Spleen (tissue), 13 donors: ENCODE results near the gene DMWD. TPM values are rescaled to one million over a fixed set of nuclear protein-coding genes. Genes with fewer than 3 reads are reported as not detected.
A peak's percentile ranks its signal among the peaks of the same experiment; 100 is the strongest.

Experiments
- DNase-seq: peaks from one replicate; pipeline ENCODE4 v3.0.0-alpha.2; 2020
- H3K27ac ChIP-seq, 8 donors: fragments of 200-600 bp; sonication (generic) in 7 of 8; 1 replicate in 4 of 8; 2 replicates in 4 of 8; pipeline versions ENCODE4 v1.5.0 to v1.8.0; 2016 to 2021; ENCODE audit warnings: inconsistent platforms in 4 of 8, mild to moderate bottlenecking in 4 of 8, moderate library complexity in 1 of 8
- H3K27me3 ChIP-seq, 7 donors: fragments of 200-600 bp; sonication (generic) in 6 of 7; replicated peaks in 1 of 7; 1 replicate in 4 of 7; 2 replicates in 3 of 7; pipeline versions ENCODE4 v1.5.0 to v1.8.0; 2016 to 2021; ENCODE audit warnings: inconsistent platforms in 3 of 7, mild to moderate bottlenecking in 1 of 7
- H3K36me3 ChIP-seq, 6 donors: fragments of 200-600 bp; sonication (generic) in 5 of 6; 1 replicate in 4 of 6; 2 replicates in 2 of 6; pipeline versions ENCODE4 v1.5.0 to v1.8.0; 2016 to 2021; ENCODE audit warnings: inconsistent platforms in 2 of 6
- H3K4me1 ChIP-seq, 6 donors: fragments of 200-600 bp; sonication (generic) in 5 of 6; 1 replicate in 3 of 6; 2 replicates in 3 of 6; pipeline versions ENCODE4 v1.5.0 to v1.8.0; 2016 to 2021; ENCODE audit warnings: inconsistent platforms in 3 of 6
- H3K4me3 ChIP-seq, 8 donors: fragments of 200-600 bp; sonication (generic) in 7 of 8; 1 replicate in 4 of 8; 2 replicates in 4 of 8; pipeline versions ENCODE4 v1.5.0 to v1.8.0; 2016 to 2021; ENCODE audit warnings: inconsistent platforms in 4 of 8, mild to moderate bottlenecking in 4 of 8, moderate library complexity in 2 of 8
- H3K9me3 ChIP-seq, 8 donors: fragments of 200-600 bp; sonication (generic) in 7 of 8; 1 replicate in 4 of 8; 2 replicates in 4 of 8; pipeline versions ENCODE4 v1.5.0 to v1.8.0; 2016 to 2021; ENCODE audit warnings: inconsistent platforms in 4 of 8
- POLR2A ChIP-seq, 3 donors: fragments of 450-650 bp; IDR thresholded peaks; one replicate each; pipeline ENCODE4 v1.5.1; 2017; ENCODE audit warnings: antibody characterized with exemption in 3 of 3, mild to moderate bottlenecking in 1 of 3
- POLR2AphosphoS5 ChIP-seq, 3 donors: sonication (generic); formaldehyde crosslinking; IDR thresholded peaks; one replicate each; pipeline ENCODE4 v1.5.1; 2017; ENCODE audit warnings: antibody characterized with exemption in 3 of 3
- WGBS, 5 donors: extraction: QIAGEN DNeasy Blood & Tissue Kit in 3 of 5; methylation state at CpG; one replicate each; pipeline versions ENCODE4 v1.1.5 to v1.1.7; 2013 to 2018; 5-methylcytosine and 5-hydroxymethylcytosine counted together
- intact Hi-C: fragments of 100-400 bp; cut with DNase I; formaldehyde crosslinking; loops from one replicate; pipeline ENCODE4 v1.15.0; 2023; ENCODE audit warnings: low total_unique reads
- long read RNA-seq, 2 donors: transcript quantifications; one replicate each; lab custom pipeline, GENCODE V29; 2026
- polyA plus RNA-seq, 3 donors: library from polyadenylated mRNA; stranded (reverse); fragments of 200-250 nt; gene quantifications; one replicate each; pipeline ENCODE4 v1.2.1, GENCODE V29; 2013
- total RNA-seq, 7 donors: library from RNA; depleted of rRNA in 3 of 7; stranded (reverse); fragments of >200 nt in 3 of 7; fragmentation: NEBNext Ultra II Directional in 4 of 7; extraction: Animal tissue kit (Norgen Biotek cat#: 25700) in 4 of 7; gene quantifications; one replicate each; pipeline versions ENCODE4 v1.1.0 to v1.2.1, GENCODE V29; 2016 to 2021
- TF ChIP-seq, protein P1 (sequence below), 11 experiments: fragments of 200-600 bp in 7 of 11; fragments of 450-650 bp in 4 of 11; sonication (generic) in 4 of 11; IDR thresholded peaks in 8 of 11; conservative IDR thresholded peaks in 3 of 11; 1 replicate in 7 of 11; 2 replicates in 4 of 11; pipeline versions ENCODE4 v1.4.0 to v1.8.0; 2016 to 2021; ENCODE audit warnings: antibody characterized with exemption in 11 of 11, inconsistent platforms in 4 of 11, mild to moderate bottlenecking in 1 of 11
- donor health status: healthy with polysubstance abuse.
- donor health status: DM: no; HTN: no; CAD: no; lungs with moderate emphysema.
- donor health status: DM: no; HTN: no; CAD: no.
- donor health status: Bipolar disorder and iron deficiency.
- donor health status: healthy.
- donor health status: DM: no; HTN: no; CAD: no.
- donor health status: DM: yes; HTN: yes; CAD: no.

Gene DMWD, protein sequence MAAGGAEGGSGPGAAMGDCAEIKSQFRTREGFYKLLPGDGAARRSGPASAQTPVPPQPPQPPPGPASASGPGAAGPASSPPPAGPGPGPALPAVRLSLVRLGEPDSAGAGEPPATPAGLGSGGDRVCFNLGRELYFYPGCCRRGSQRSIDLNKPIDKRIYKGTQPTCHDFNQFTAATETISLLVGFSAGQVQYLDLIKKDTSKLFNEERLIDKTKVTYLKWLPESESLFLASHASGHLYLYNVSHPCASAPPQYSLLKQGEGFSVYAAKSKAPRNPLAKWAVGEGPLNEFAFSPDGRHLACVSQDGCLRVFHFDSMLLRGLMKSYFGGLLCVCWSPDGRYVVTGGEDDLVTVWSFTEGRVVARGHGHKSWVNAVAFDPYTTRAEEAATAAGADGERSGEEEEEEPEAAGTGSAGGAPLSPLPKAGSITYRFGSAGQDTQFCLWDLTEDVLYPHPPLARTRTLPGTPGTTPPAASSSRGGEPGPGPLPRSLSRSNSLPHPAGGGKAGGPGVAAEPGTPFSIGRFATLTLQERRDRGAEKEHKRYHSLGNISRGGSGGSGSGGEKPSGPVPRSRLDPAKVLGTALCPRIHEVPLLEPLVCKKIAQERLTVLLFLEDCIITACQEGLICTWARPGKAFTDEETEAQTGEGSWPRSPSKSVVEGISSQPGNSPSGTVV
- total RNA-seq (10 to 100 TPM; 35.1 to 57.0 (median 48.4) TPM), polyA plus RNA-seq (10 to 100 TPM in 1 of 3 donors, 1 to 10 TPM in 2; 6.4 to 36.1 (median 6.7) TPM)
- long read RNA-seq, donor 1, transcript DMWD-201 (5 exons, 3,305 nt): major isoform, 7 of 15 reads
- long read RNA-seq, donor 1, partial matches to known transcripts: 0 of 15 reads
- long read RNA-seq, donor 1, other reads (novel, unspliced or antisense): 0 of 15 reads
- long read RNA-seq, donor 2, transcript DMWD-207 (1 exons, 782 nt): major isoform, 6 of 12 reads
- long read RNA-seq, donor 2, partial matches to known transcripts: 0 of 12 reads
- long read RNA-seq, donor 2, other reads (novel, unspliced or antisense): 0 of 12 reads

DNA sequence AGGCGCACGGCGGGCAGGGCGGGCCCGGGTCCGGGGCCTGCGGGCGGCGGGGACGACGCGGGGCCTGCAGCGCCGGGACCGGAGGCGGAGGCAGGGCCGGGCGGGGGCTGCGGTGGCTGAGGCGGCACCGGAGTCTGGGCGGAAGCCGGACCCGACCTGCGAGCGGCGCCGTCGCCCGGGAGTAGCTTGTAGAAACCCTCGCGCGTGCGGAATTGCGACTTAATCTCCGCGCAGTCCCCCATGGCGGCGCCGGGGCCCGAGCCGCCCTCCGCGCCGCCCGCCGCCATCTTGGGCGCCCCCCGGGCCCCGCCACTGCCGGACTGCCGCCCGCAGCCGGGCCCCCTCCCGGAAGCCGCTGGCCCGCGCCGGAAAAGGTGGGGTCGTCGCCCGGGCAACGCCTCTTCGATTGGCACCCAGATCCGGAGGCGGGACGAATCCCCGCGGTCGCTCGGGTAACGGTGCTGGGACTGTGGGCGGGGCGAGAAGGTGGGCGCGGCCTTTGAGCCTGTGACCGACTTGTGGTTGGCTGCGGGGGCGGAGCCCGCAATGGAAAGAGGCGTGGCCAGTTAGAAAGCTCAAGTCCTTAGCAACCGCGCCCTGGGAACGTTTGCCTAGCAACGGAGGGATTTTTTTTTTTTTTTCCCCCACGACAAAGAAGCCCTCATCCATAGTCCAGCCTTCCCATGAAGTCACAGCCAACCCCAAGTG lies at the start of gene DMWD:
TSS of gene DMWD (minus strand) at position 376 of the 708 bp plus-strand sequence. CDS start at position 287, 89 bp downstream.
- Histone ChIP-seq H3K36me3 (peaks cover 0 to 34% (median 28%) of the 10 kb centered on the region in 6 donors), H3K27me3 (peaks cover 0 to 76% (median 3%) of the 10 kb centered on the region in 7 donors), H3K4me3 (peak within 1 kb of the TSS; percentile 60 to 88 (median 69))

DNA sequence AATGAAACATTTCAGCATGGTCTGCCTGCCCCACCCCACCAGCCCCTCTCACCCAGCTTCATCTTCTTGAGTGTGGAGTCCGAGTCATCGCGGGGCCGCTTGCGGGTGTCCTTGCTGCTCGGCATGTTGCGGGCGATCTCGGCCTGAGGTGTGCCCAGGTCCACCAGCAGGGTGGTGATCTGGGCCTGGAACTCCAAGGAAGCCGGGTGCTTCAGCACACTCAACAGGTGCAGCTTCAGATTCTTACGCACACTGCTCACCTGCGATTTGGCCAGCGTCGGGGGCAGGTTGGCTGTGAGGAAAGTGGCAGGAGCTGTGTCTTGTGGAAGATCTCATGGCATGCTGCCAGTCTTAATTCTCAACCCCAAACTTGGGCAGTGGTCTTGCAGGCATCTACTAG lies 49.6 kb upstream of the DMWD start:
- TF ChIP-seq POLR2AphosphoS5 (IDR thresholded peaks at IDR 0.05) (peak in 1 of 3 donors; percentile 52), POLR2A (IDR thresholded peaks at IDR 0.05) (no peak)
- Histone ChIP-seq H3K27me3 (no peaks in the 10 kb centered on the region), H3K4me3 (no peak overlapping the region), H3K36me3 (peaks cover 6 to 100% (median 100%) of the 10 kb centered on the region in 6 donors), H3K9me3 (peaks cover 0 to 3% (median 0%) of the 10 kb centered on the region in 8 donors), H3K27ac (no peak overlapping the region), H3K4me1 (no peaks in the 10 kb centered on the region)
- WGBS, 5 donors: 96 to 98% (median 97%) methylated on average over 13 to 14 of the region's 14 CpGs
- intact Hi-C loops: no loop called here
- peak; percentile 47 for DNase-seq

More for the DNA sequence above, at the start of gene DMWD:
- peak; percentile 76 to 82 (median 81) for TF ChIP-seq POLR2AphosphoS5 (IDR thresholded peaks at IDR 0.05)
- peak in 1 of 3 donors; percentile 41 for TF ChIP-seq POLR2A (IDR thresholded peaks at IDR 0.05)
- TF ChIP-seq, protein P1, sequence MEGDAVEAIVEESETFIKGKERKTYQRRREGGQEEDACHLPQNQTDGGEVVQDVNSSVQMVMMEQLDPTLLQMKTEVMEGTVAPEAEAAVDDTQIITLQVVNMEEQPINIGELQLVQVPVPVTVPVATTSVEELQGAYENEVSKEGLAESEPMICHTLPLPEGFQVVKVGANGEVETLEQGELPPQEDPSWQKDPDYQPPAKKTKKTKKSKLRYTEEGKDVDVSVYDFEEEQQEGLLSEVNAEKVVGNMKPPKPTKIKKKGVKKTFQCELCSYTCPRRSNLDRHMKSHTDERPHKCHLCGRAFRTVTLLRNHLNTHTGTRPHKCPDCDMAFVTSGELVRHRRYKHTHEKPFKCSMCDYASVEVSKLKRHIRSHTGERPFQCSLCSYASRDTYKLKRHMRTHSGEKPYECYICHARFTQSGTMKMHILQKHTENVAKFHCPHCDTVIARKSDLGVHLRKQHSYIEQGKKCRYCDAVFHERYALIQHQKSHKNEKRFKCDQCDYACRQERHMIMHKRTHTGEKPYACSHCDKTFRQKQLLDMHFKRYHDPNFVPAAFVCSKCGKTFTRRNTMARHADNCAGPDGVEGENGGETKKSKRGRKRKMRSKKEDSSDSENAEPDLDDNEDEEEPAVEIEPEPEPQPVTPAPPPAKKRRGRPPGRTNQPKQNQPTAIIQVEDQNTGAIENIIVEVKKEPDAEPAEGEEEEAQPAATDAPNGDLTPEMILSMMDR (IDR thresholded peaks at IDR 0.05 in 8 of 11, conservative IDR thresholded peaks at IDR 0.05 in 3 of 11): peak in 1 of 11 experiments; percentile 11
- peaks cover 18 to 41% (median 30%) of the 10 kb centered on the region in 6 donors for H3K4me1 ChIP-seq
- H3K27ac ChIP-seq: peak within 1 kb of the TSS in 7 of 8 donors; percentile 61 to 91 (median 83)
- intact Hi-C loops: no loop called here
- 0 to 1% (median 1%) methylated on average over 22 to 86 of the region's 86 CpGs for WGBS, 5 donors
- H3K9me3 ChIP-seq: no peaks in the 10 kb centered on the region
- peak; percentile 99 for DNase-seq

DNA sequence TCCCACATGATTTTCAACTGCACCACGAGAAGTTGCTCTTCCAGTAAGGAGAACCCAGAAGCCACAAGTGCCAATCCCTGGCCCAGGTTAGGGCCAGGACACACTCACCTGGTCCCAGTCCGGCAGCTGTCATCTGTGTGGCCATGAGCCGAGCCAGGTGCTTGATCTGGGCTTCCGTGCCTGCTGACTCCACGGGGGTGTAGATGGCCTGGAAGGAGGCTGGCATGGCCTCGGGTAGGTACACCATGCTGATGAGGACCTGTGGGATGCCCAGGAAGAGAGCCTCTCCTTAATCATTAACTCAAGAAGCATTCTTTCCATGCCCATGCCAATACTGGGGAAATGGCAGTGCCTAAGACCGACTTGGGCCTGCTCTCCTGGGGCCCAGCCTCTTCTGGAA lies 42.3 kb upstream of the DMWD start:
- intact Hi-C loops: no loop called here
- H3K27ac ChIP-seq: no peak overlapping the region
- no peak for DNase-seq
- peaks cover 0 to 3% (median 0%) of the 10 kb centered on the region in 8 donors for H3K9me3 ChIP-seq
- peaks cover 7 to 100% (median 97%) of the 10 kb centered on the region in 6 donors for H3K36me3 ChIP-seq
- H3K4me3 ChIP-seq: no peak overlapping the region
- TF ChIP-seq POLR2AphosphoS5 (IDR thresholded peaks at IDR 0.05) (peak in 1 of 3 donors; percentile 40), POLR2A (IDR thresholded peaks at IDR 0.05) (no peak)
- H3K27me3 ChIP-seq: no peaks in the 10 kb centered on the region
- WGBS, 5 donors: 86 to 95% (median 94%) methylated on average over 5 to 7 of the region's 7 CpGs
- H3K4me1 ChIP-seq: no peaks in the 10 kb centered on the region

DNA sequence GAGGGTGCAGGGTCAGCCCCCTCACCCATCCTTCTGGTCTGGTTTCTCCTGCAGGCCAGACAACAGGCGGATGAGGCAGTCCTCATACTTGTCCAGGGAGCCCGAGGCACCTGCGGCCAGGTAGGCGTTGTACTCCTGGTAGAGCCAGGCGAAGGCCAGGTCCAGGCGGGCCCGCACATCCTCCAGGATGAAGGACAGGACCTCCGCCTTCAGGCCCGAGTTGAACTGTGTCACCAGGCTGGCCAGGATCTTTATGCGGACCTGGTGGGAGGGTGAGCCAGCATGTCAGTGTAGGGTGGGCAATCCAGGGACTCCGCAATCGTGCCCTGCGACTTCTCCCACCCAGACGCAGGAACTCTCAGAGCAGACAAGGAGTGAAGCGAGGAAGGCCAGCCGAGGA lies 36.3 kb upstream of the DMWD start:
- H3K27ac ChIP-seq: no peak overlapping the region
- WGBS, 5 donors: 89 to 97% (median 96%) methylated on average over 10 to 16 of the region's 16 CpGs
- DNase-seq: no peak
- peaks cover 4 to 100% (median 99%) of the 10 kb centered on the region in 6 donors for H3K36me3 ChIP-seq
- no peaks in the 10 kb centered on the region for H3K4me1 ChIP-seq
- no peak overlapping the region for H3K4me3 ChIP-seq
- TF ChIP-seq POLR2A (IDR thresholded peaks at IDR 0.05): no peak
- TF ChIP-seq POLR2AphosphoS5 (IDR thresholded peaks at IDR 0.05): peak in 2 of 3 donors; percentile 22 to 61
- no peaks in the 10 kb centered on the region for H3K27me3 ChIP-seq
- intact Hi-C loops: no loop called here
- H3K9me3 ChIP-seq: no peaks in the 10 kb centered on the region

DNA sequence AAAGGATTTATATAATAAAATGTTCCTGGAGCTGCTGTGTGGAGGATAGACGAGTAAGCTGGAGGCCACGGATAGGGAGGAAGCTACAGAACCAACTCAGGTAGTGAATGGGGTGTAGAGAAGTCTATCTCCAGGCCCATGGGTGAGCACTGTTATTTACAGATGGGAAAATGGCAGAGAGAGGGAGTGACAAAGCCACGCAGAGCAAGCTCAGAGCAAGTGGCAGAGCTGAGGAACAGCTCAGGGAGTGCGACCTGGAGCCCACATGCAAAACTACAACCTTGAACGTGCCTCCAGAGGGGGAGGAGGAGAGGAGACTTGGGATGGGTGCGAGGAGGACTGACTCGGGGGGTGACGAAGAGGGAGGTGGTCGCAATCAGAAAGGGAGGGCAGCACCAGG lies 35.9 kb upstream of the DMWD start:
- TF ChIP-seq POLR2AphosphoS5 (IDR thresholded peaks at IDR 0.05): peak in 1 of 3 donors; percentile 18
- TF ChIP-seq POLR2A (IDR thresholded peaks at IDR 0.05): no peak
- TF ChIP-seq, protein P1 (IDR thresholded peaks at IDR 0.05 in 8 of 11, conservative IDR thresholded peaks at IDR 0.05 in 3 of 11): no peak
- peaks cover 4 to 100% (median 97%) of the 10 kb centered on the region in 6 donors for H3K36me3 ChIP-seq
- no peak for DNase-seq
- H3K4me3 ChIP-seq: no peak overlapping the region
- 90 to 97% (median 93%) methylated on average over 9 of the region's 9 CpGs for WGBS, 5 donors
- H3K9me3 ChIP-seq: no peaks in the 10 kb centered on the region
- intact Hi-C loops: no loop called here
- no peaks in the 10 kb centered on the region for H3K27me3 ChIP-seq
- H3K4me1 ChIP-seq: no peaks in the 10 kb centered on the region
- no peak overlapping the region for H3K27ac ChIP-seq
